ENCODE results near the gene MRPL14.
A peak's percentile ranks its signal among the peaks of the same experiment; 100 is the strongest.
"Not testable (repeated sequence)": the region's sequence is repeated elsewhere in the genome, so short reads cannot be mapped to it uniquely, and the experiment has no call there.

Gene MRPL14

GRCh38 chr6:44102527-44102926 lies 24.7 kb downstream of the MRPL14 start:
- no peak for DNase-seq

GRCh38 chr6:44101832-44102231 lies 25.4 kb downstream of the MRPL14 start:
- DNase-seq: no peak

GRCh38 chr6:44100088-44100550 lies 27.1 kb downstream of the MRPL14 start:
- no peak for DNase-seq

GRCh38 chr6:44099192-44099591 lies 28.1 kb downstream of the MRPL14 start:
- DNase-seq: no peak

GRCh38 chr6:44097782-44098317 lies 29.4 kb downstream of the MRPL14 start:
- no peak for DNase-seq

GRCh38 chr6:44096612-44097011 lies 30.6 kb downstream of the MRPL14 start:
- peak in 48 of 56 donors; percentile 4 to 81 (median 45) for DNase-seq

- DNase-seq: not testable (repeated sequence)
These were observed 32.0 kb downstream of the MRPL14 start for GRCh38 chr6:44095243-44095623.

- DNase-seq: no peak
These were observed 32.6 kb downstream of the MRPL14 start for GRCh38 chr6:44094403-44095242.

- no peak for DNase-seq
These were observed 33.4 kb downstream of the MRPL14 start for GRCh38 chr6:44093750-44094402.

GRCh38 chr6:44093066-44093465 lies 34.2 kb downstream of the MRPL14 start:
- DNase-seq: no peak

GRCh38 chr6:44091981-44092884 lies 35.0 kb downstream of the MRPL14 start:
- DNase-seq: no peak

GRCh38 chr6:44091356-44091755 lies 35.9 kb downstream of the MRPL14 start:
- DNase-seq: not testable (repeated sequence)

GRCh38 chr6:44090465-44090864 lies 36.8 kb downstream of the MRPL14 start:
- no peak for DNase-seq

GRCh38 chr6:44088827-44089590 lies 38.2 kb downstream of the MRPL14 start:
- DNase-seq: no peak

- no peak for DNase-seq
These were observed 39.6 kb downstream of the MRPL14 start for GRCh38 chr6:44087623-44088022.

- peak in 7 of 56 donors; percentile 8 to 31 (median 18) for DNase-seq
These were observed 40.2 kb downstream of the MRPL14 start for GRCh38 chr6:44086931-44087574.

GRCh38 chr6:44085219-44085618 lies 42.0 kb downstream of the MRPL14 start:
- no peak for DNase-seq

- no peak for DNase-seq
These were observed 42.8 kb downstream of the MRPL14 start for GRCh38 chr6:44084231-44085014.

GRCh38 chr6:44082872-44083321 lies 44.4 kb downstream of the MRPL14 start:
- no peak for DNase-seq

Data from nucleus accumbens (tissue), 56 donors.